ENCODE measurements around the gene DNAH7.

DNA sequence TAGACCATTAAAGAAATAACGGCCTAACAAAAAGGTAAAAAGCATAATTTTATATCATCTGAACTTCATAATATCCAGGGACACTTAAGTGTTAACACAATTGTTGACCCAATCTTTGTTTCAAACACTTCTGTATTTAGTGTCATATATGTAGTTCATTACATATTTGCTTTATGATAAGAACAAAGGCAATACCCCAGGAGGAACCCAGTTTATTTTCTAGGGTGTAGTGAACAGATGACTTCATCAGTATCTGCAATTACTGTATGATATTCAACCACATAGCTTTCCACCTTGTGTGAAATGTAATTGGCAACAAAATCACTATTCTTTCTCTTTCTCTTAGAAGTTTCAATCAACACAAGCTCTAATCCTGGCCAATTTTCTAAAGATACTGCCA lies 233.8 kb downstream of the DNAH7 start:
- TF ChIP-seq POLR2A (IDR thresholded peaks at IDR 0.05) = no peak
- TF ChIP-seq, protein P1, sequence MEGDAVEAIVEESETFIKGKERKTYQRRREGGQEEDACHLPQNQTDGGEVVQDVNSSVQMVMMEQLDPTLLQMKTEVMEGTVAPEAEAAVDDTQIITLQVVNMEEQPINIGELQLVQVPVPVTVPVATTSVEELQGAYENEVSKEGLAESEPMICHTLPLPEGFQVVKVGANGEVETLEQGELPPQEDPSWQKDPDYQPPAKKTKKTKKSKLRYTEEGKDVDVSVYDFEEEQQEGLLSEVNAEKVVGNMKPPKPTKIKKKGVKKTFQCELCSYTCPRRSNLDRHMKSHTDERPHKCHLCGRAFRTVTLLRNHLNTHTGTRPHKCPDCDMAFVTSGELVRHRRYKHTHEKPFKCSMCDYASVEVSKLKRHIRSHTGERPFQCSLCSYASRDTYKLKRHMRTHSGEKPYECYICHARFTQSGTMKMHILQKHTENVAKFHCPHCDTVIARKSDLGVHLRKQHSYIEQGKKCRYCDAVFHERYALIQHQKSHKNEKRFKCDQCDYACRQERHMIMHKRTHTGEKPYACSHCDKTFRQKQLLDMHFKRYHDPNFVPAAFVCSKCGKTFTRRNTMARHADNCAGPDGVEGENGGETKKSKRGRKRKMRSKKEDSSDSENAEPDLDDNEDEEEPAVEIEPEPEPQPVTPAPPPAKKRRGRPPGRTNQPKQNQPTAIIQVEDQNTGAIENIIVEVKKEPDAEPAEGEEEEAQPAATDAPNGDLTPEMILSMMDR (IDR thresholded peaks at IDR 0.05) = no peak
